ENCODE measurements around the gene COBL. TPM values are rescaled to one million over a fixed set of nuclear protein-coding genes. Genes with fewer than 3 reads are reported as not detected.

Gene COBL
- total and polyA plus RNA-seq, 9 of the 15 experiments (the other 6 are each of a cell fraction or from before 2014, with no cell fraction given): 0.01 to 2.4 (median 0.09) TPM; not detected in 3

- CTCF ChIA-PET (ENCODE audit: low intra/inter-chr PET ratio): no interaction called here
- POLR2A ChIA-PET: no interaction called here
Measured at GRCh38 chr7:51121931-51122425, 194.6 kb downstream of the COBL start.

GRCh38 chr7:51121036-51121790 lies 195.4 kb downstream of the COBL start:
- BruUV-seq (replicated peaks): no TSS peak
- Histone ChIP-seq H3K9me3 (replicated peaks; ENCODE audit: control insufficient read depth, insufficient read depth, low read depth, low read length) (no peaks in the 10 kb centered on the region), H3K79me2 (ENCODE audit: control insufficient read depth, insufficient read depth, low read length) (no peaks in the 10 kb centered on the region), H3K4me3 (no peak overlapping the region), H4K20me1 (replicated peaks; ENCODE audit: control insufficient read depth, insufficient read depth, low read length) (no peaks in the 10 kb centered on the region; the same call in 1 of the 2 replicates), H3K9me1 (ENCODE audit: control insufficient read depth, insufficient read depth, low read length) (no peaks in the 10 kb centered on the region), H3K4me2 (ENCODE audit: insufficient read depth, low read length) (no peak overlapping the region), H3K4me1 (replicated peaks in 1 of 2; ENCODE audit: control insufficient read depth in 2 of 2, insufficient read depth in 2 of 2, low read length in 2 of 2) (no peaks in the 10 kb centered on the region), H3K27ac (ENCODE audit: extremely low read depth, low read depth, low read length) (no peak overlapping the region), H2AFZ (ENCODE audit: low read depth, low read length) (no peak overlapping the region), H3K27me3 (ENCODE audit: control insufficient read depth in 2 of 2, insufficient read depth in 2 of 2, low read length in 2 of 2) (peaks cover 0 to 18% of the 10 kb centered on the region in 2 experiments; a peak in 4 of 5 replicates), H3K9ac (ENCODE audit: insufficient read depth in 1 of 2, low read depth in 2 of 2, low read length in 2 of 2) (no peak overlapping the region), H3K36me3 (ENCODE audit: control insufficient read depth, insufficient read depth, low read length) (no peaks in the 10 kb centered on the region)
- POLR2A ChIA-PET: no interaction called here
- ATAC-seq: no peak
- intact Hi-C loops (cut with micrococcal nuclease) (no loop called here), in situ Hi-C loops (cut with MboI) (no loop called here)
- TF ChIP-seq GTF2E2 (tag; IDR thresholded peaks at IDR 0.05) (no peak), ZKSCAN8 (CRISPR knock-in tag; IDR thresholded peaks at IDR 0.05) (no peak), JUNB (CRISPR knock-in tag; conservative IDR thresholded peaks at IDR 0.05) (no peak), ZNF134 (CRISPR knock-in tag; conservative IDR thresholded peaks at IDR 0.05) (no peak), ZNF696 (CRISPR knock-in tag; conservative IDR thresholded peaks at IDR 0.05) (no peak), ZNF212 (CRISPR knock-in tag; IDR thresholded peaks at IDR 0.05) (no peak), SMARCC2 (IDR thresholded peaks at IDR 0.05; ENCODE audit: low read depth) (no peak)
- TF ChIP-seq, protein P1, sequence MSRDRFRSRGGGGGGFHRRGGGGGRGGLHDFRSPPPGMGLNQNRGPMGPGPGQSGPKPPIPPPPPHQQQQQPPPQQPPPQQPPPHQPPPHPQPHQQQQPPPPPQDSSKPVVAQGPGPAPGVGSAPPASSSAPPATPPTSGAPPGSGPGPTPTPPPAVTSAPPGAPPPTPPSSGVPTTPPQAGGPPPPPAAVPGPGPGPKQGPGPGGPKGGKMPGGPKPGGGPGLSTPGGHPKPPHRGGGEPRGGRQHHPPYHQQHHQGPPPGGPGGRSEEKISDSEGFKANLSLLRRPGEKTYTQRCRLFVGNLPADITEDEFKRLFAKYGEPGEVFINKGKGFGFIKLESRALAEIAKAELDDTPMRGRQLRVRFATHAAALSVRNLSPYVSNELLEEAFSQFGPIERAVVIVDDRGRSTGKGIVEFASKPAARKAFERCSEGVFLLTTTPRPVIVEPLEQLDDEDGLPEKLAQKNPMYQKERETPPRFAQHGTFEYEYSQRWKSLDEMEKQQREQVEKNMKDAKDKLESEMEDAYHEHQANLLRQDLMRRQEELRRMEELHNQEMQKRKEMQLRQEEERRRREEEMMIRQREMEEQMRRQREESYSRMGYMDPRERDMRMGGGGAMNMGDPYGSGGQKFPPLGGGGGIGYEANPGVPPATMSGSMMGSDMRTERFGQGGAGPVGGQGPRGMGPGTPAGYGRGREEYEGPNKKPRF (IDR thresholded peaks at IDR 0.05; ENCODE audit: low read depth, low read length): no peak
- no peak for FAIRE-seq
- CTCF ChIA-PET (ENCODE audit: low intra/inter-chr PET ratio): no interaction called here
- 1% methylated on average over 5 of the region's 5 CpGs for WGBS (ENCODE audit: insufficient coverage, low coverage, missing lambda C conversion rate)
- no peak for DNase-seq (ENCODE audit: extremely low read depth in 1 of 4, low spot score in 3 of 4)

More at GRCh38 chr7:51121931-51122425, 194.6 kb downstream of the COBL start:
- no peak overlapping the region for H3K9ac ChIP-seq (ENCODE audit: insufficient read depth in 1 of 2, low read depth in 2 of 2, low read length in 2 of 2)
- intact Hi-C loops (cut with micrococcal nuclease): no loop called here
- H4K20me1 ChIP-seq (replicated peaks; ENCODE audit: control insufficient read depth, insufficient read depth, low read length): no peaks in the 10 kb centered on the region; the same call in 1 of the 2 replicates
- H2AFZ ChIP-seq (ENCODE audit: low read depth, low read length): no peak overlapping the region
- H3K4me1 ChIP-seq (replicated peaks in 1 of 2; ENCODE audit: control insufficient read depth in 2 of 2, insufficient read depth in 2 of 2, low read length in 2 of 2): no peaks in the 10 kb centered on the region
- TF ChIP-seq TCF3 (CRISPR knock-in tag; IDR thresholded peaks at IDR 0.05) (peak; percentile 22; the same call in 1 of the 2 replicates), MXD1 (CRISPR knock-in tag; IDR thresholded peaks at IDR 0.05; ENCODE audit: borderline replicate concordance, poor library complexity, severe bottlenecking) (no peak)
- no peak overlapping the region for H3K4me2 ChIP-seq (ENCODE audit: insufficient read depth, low read length)
- no TSS peak for BruUV-seq (replicated peaks)
- FAIRE-seq: no peak
- H3K9me1 ChIP-seq (ENCODE audit: control insufficient read depth, insufficient read depth, low read length): no peaks in the 10 kb centered on the region
- ATAC-seq: no peak
- no peak for DNase-seq (ENCODE audit: extremely low read depth in 1 of 4, low spot score in 3 of 4)
- no peaks in the 10 kb centered on the region for H3K79me2 ChIP-seq (ENCODE audit: control insufficient read depth, insufficient read depth, low read length)
- H3K36me3 ChIP-seq (ENCODE audit: control insufficient read depth, insufficient read depth, low read length): no peaks in the 10 kb centered on the region
- WGBS (ENCODE audit: insufficient coverage, low coverage, missing lambda C conversion rate): 0% methylated on average over 9 of the region's 9 CpGs
- peaks cover 0 to 25% of the 10 kb centered on the region in 2 experiments; a peak in 4 of 5 replicates for H3K27me3 ChIP-seq (ENCODE audit: control insufficient read depth in 2 of 2, insufficient read depth in 2 of 2, low read length in 2 of 2)
- no peaks in the 10 kb centered on the region for H3K9me3 ChIP-seq (replicated peaks; ENCODE audit: control insufficient read depth, insufficient read depth, low read depth, low read length)
- H3K27ac ChIP-seq (ENCODE audit: extremely low read depth, low read depth, low read length): no peak overlapping the region
- in situ Hi-C loops (cut with MboI): no loop called here
- no peak overlapping the region for H3K4me3 ChIP-seq
